EL (cell line): Measurements from ENCODE around the gene GH1.
"Not testable (repeated sequence)": the region's sequence is repeated elsewhere in the genome, so short reads cannot be mapped to it uniquely, and the experiment has no call there.

Source experiments
- DNase-seq: peaks from one replicate; pipeline ENCODE4 v3.0.0-alpha.2; 2016

Gene GH1

GRCh38 chr17:63894021-63894420, 24.6 kb downstream of the GH1 start:
- DNase-seq = not testable (repeated sequence)

- not testable (repeated sequence) for DNase-seq
These were observed 26.2 kb downstream of the GH1 start for GRCh38 chr17:63892316-63893037.

- DNase-seq = peak; percentile 56
These were observed 29.4 kb downstream of the GH1 start for GRCh38 chr17:63889026-63889848.

GRCh38 chr17:63885119-63885518, 33.5 kb downstream of the GH1 start:
- DNase-seq = not testable (repeated sequence)

- DNase-seq = not testable (repeated sequence)
These were observed 36.0 kb downstream of the GH1 start for GRCh38 chr17:63882626-63883126.

- DNase-seq = peak; percentile 68
These were observed 36.6 kb downstream of the GH1 start, which contains the start of gene GH2 for GRCh38 chr17:63881935-63882601. Gene GH2 (minus strand): TSS chr17:63881944. CDS start chr17:63881801, 143 bp downstream.

GRCh38 chr17:63881337-63881736, 37.3 kb downstream of the GH1 start:
- peak; percentile 14 for DNase-seq

DNA sequence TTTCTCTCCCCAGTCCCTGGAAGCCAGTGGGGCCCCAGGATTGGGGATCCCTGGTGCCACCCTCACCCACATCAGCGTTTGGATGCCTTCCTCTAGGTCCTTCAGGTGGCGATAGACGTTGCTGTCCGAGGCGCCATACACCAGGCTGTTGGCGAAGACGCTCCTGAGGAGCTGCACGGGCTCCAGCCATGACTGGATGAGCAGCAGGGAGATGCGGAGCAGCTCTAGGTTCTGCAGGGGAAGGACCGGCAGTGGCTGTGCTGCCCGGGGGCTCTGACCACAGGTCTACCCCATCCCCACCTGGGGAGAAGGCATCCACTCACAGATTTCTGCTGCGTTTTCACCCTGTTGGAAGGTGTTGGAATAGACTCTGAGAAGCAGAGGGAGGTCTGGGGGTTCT, 37.9 kb downstream of the GH1 start:
- DNase-seq = no peak

DNA sequence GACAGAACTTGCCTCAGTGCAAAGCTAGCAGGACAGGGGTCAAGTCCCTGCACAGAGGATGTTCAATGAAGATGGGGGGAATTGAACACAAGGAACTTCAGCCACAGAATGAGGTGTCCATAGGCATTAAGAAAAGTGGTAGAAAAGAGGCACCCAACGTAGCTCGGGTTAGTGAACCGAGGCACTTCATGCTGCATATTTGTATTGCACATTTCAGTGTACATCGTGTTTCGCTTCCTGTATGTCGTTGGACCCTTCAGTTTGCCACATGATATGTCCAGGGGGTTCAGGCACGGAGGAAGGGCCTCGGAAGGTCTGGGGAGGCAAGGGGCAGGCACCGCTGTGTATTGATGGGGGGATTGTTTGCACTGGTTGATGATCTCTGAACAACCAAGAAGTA, 40.2 kb downstream of the GH1 start:
- DNase-seq = not testable (repeated sequence)

DNA sequence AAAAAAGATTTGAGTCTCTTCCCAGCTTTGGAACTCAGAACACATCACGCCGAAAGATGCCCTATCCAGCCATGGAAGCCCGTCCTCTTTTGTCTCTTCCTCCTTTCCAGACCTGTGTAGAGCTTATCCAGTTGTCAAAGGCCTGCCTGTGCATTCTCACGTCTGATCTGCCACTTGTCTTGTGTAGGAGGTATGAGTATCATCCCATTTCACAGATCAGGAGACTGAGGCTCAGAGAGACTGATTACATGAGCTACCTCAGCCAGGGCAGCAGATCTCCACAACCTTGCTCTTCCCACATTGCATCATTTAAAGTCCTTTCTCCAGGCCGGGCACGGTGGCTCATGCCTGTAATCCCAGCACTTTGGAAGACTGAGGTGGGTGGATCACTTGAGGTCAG, 43.9 kb downstream of the GH1 start:
- DNase-seq = not testable (repeated sequence)

DNA sequence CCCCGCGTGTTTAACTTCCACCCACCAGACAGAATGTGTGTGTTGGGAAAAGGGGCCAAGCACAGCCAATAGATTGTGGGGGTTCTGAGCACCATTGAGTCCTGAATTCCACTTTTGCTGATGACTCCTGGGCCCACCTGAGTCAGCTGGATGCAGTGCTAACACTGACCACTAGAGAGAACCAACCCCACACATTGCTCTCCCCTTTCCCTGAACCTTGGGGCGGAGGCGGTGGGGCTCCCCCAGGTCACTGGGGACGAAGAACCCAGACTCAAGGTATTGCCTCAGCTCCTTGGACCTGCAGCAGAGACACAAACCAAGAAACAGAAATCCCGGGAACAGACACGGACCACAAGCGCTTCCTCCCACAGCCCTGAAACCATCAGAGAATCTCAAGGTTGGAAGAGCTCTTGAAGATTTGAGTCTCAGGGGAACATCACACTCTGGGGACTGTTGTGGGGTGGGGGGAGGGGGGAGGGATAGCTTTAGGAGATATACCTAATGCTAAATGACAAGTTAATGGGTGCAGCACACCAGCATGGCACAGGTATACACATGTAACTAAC, 44.5 kb downstream of the GH1 start:
- not testable (repeated sequence) for DNase-seq

DNA sequence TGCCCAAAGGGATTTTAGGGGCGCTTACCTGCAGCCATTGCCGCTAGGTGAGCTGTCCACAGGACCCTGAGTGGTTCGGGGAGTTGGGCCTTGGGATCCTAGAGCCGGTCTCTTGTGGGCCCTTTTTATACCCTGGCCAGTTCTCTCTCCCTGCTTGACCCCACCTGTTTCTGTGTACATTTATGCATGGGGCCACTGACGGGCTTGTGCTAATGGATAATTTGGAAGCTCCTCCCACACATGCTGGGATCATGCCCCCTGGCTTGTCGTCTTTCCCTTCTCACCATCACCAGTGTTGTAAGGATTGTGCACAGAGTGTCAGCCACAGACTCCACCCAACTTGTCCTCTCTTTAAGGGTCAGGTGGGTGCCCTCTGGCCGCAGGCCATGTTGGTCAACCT, 45.1 kb downstream of the GH1 start, which contains the start of gene CSH2:
TSS of gene CSH2 (minus strand) at position 101 of the 400 bp plus-strand sequence. CDS start at position 38, 63 bp downstream.
- DNase-seq = not testable (repeated sequence)

GRCh38 chr17:63871646-63872365, 46.8 kb downstream of the GH1 start:
- DNase-seq = peak; percentile 15

GRCh38 chr17:63870292-63870665, 48.4 kb downstream of the GH1 start:
- DNase-seq = not testable (repeated sequence)

GRCh38 chr17:63869491-63870291, 48.9 kb downstream of the GH1 start:
- DNase-seq = peak; percentile 54
